Thymus (tissue), 11 donors: Measurements from ENCODE around the gene PHC2. TPM values are rescaled to one million over a fixed set of nuclear protein-coding genes. Genes with fewer than 3 reads are reported as not detected.

Experiments
- DNase-seq, 9 donors: peaks; one replicate each; pipeline ENCODE4 v3.0.0-alpha.2; 2013; ENCODE audit warnings: low spot score in 9 of 9, low read depth in 6 of 9, missing footprints in 1 of 9
- H3K27ac ChIP-seq, 2 donors: one replicate each; pipeline ENCODE4 v1.5.1; 2013; ENCODE audit warnings: control low read depth in 1 of 2, low read depth in 1 of 2, low read length in 1 of 2, mild to moderate bottlenecking in 1 of 2, moderate library complexity in 1 of 2
- H3K27me3 ChIP-seq, 2 donors: one replicate each; pipeline ENCODE4 v1.5.1; 2013; ENCODE audit warnings: low read length in 1 of 2; ENCODE audit not compliant: control insufficient read depth in 2 of 2, insufficient read depth in 1 of 2
- H3K36me3 ChIP-seq, 2 donors: one replicate each; pipeline ENCODE4 v1.5.1; 2013; ENCODE audit warnings: low read length in 1 of 2, mild to moderate bottlenecking in 1 of 2, moderate library complexity in 1 of 2; ENCODE audit not compliant: control insufficient read depth in 2 of 2, insufficient read depth in 2 of 2
- H3K4me1 ChIP-seq, 2 donors: one replicate each; pipeline ENCODE4 v1.5.1; 2013; ENCODE audit warnings: low read length in 2 of 2; ENCODE audit not compliant: control insufficient read depth in 2 of 2, insufficient read depth in 2 of 2
- H3K4me3 ChIP-seq, 2 donors: one replicate each; pipeline ENCODE4 v1.5.1; 2013; ENCODE audit warnings: low read length in 2 of 2, control low read depth in 1 of 2, mild to moderate bottlenecking in 1 of 2
- H3K9me3 ChIP-seq, 2 donors: one replicate each; pipeline ENCODE4 v1.5.1; 2013; ENCODE audit warnings: low read length in 1 of 2, mild to moderate bottlenecking in 1 of 2; ENCODE audit not compliant: control insufficient read depth in 2 of 2, insufficient read depth in 1 of 2
- WGBS: extraction: QIAGEN DNeasy Blood & Tissue Kit; methylation state at CpG from one replicate; pipeline ENCODE4 v1.1.7; 2013; 5-methylcytosine and 5-hydroxymethylcytosine counted together
- polyA plus RNA-seq: library from polyadenylated mRNA; stranded (reverse); fragments of 200-250 nt; gene quantifications from one replicate; pipeline ENCODE4 v1.2.3, GENCODE V29; 2013
- total RNA-seq: library from RNA; stranded (reverse); fragments of 120-200 nt; gene quantifications from one replicate; pipeline ENCODE4 v1.2.4, GENCODE V29; 2013
- donor health status: healthy.

The PHC2 gene
- total and polyA plus RNA-seq, 2 donors: 35.0 to 79.0 TPM

GRCh38 chr1:33441088-33441745, 10.3 kb upstream of the PHC2 start:
- WGBS: 84% methylated on average over 6 of the region's 6 CpGs
- no peaks in the 10 kb centered on the region for H3K4me1 ChIP-seq
- H3K36me3 ChIP-seq: no peaks in the 10 kb centered on the region
- no peaks in the 10 kb centered on the region for H3K27me3 ChIP-seq
- no peak overlapping the region for H3K27ac ChIP-seq
- no peak overlapping the region for H3K4me3 ChIP-seq
- DNase-seq: no peak
- H3K9me3 ChIP-seq: no peaks in the 10 kb centered on the region

GRCh38 chr1:33439662-33440061, 8.8 kb upstream of the PHC2 start:
- DNase-seq: no peak
- Histone ChIP-seq H3K4me3 (no peak overlapping the region), H3K27me3 (no peaks in the 10 kb centered on the region), H3K36me3 (no peaks in the 10 kb centered on the region), H3K4me1 (no peaks in the 10 kb centered on the region), H3K27ac (no peak overlapping the region), H3K9me3 (no peaks in the 10 kb centered on the region)
- WGBS: 97% methylated on average over 1 of the region's 1 CpG

GRCh38 chr1:33438364-33439160, 7.7 kb upstream of the PHC2 start:
- Histone ChIP-seq H3K4me3 (no peak overlapping the region), H3K36me3 (no peaks in the 10 kb centered on the region), H3K9me3 (no peaks in the 10 kb centered on the region), H3K27me3 (no peaks in the 10 kb centered on the region), H3K4me1 (no peaks in the 10 kb centered on the region), H3K27ac (no peak overlapping the region)
- DNase-seq: no peak
- 85% methylated on average over 6 of the region's 6 CpGs for WGBS

- no peak overlapping the region for H3K27ac ChIP-seq
Observed at GRCh38 chr1:33436557-33437285, 5.8 kb upstream of the PHC2 start.

GRCh38 chr1:33435096-33435820, 4.4 kb upstream of the PHC2 start:
- WGBS: 94% methylated on average over 4 of the region's 4 CpGs
- Histone ChIP-seq H3K27ac (no peak overlapping the region), H3K27me3 (peaks cover 12 to 18% of the 10 kb centered on the region in 2 donors), H3K4me3 (no peak overlapping the region), H3K4me1 (peaks cover 0 to 6% of the 10 kb centered on the region in 2 donors), H3K36me3 (no peaks in the 10 kb centered on the region), H3K9me3 (no peaks in the 10 kb centered on the region)
- no peak for DNase-seq

More at GRCh38 chr1:33436557-33437285, 5.8 kb upstream of the PHC2 start:
- no peak for DNase-seq
- Histone ChIP-seq H3K4me3 (no peak overlapping the region), H3K9me3 (no peaks in the 10 kb centered on the region), H3K27me3 (peaks cover 0 to 7% of the 10 kb centered on the region in 2 donors), H3K36me3 (no peaks in the 10 kb centered on the region), H3K4me1 (no peaks in the 10 kb centered on the region)
- 97% methylated on average over 4 of the region's 4 CpGs for WGBS

GRCh38 chr1:33434363-33434750, 3.5 kb upstream of the PHC2 start:
- WGBS: 94% methylated on average over 1 of the region's 1 CpG
- peaks cover 21 to 27% of the 10 kb centered on the region in 2 donors for H3K27me3 ChIP-seq
- H3K4me3 ChIP-seq: no peak overlapping the region
- peaks cover 0 to 6% of the 10 kb centered on the region in 2 donors for H3K4me1 ChIP-seq
- no peak for DNase-seq
- H3K36me3 ChIP-seq: no peaks in the 10 kb centered on the region
- no peak overlapping the region for H3K27ac ChIP-seq
- H3K9me3 ChIP-seq: no peaks in the 10 kb centered on the region

- H3K36me3 ChIP-seq: no peaks in the 10 kb centered on the region
- H3K27ac ChIP-seq: no peak overlapping the region
- no peak overlapping the region for H3K4me3 ChIP-seq
- WGBS: 91% methylated on average over 3 of the region's 3 CpGs
- peaks cover 0 to 6% of the 10 kb centered on the region in 2 donors for H3K4me1 ChIP-seq
- peak in 1 of 9 donors; percentile 6 for DNase-seq
- H3K27me3 ChIP-seq: peaks cover 23 to 33% of the 10 kb centered on the region in 2 donors
- no peaks in the 10 kb centered on the region for H3K9me3 ChIP-seq
Observed at GRCh38 chr1:33433509-33434362, 2.8 kb upstream of the PHC2 start.
